GM18909 (cell line): ENCODE measurements around the gene CES5A.
"Not testable (repeated sequence)": the region's sequence is repeated elsewhere in the genome, so short reads cannot be mapped to it uniquely, and the experiment has no call there.

ENCODE experiments used
- ATAC-seq: cut with Tn5 transposase; IDR thresholded peaks from one replicate; pipeline ENCODE4 v1.9.1; 2021; ENCODE audit warnings: mild to moderate bottlenecking; ENCODE audit not compliant: unreplicated experiment, poor library complexity

CES5A gene

DNA sequence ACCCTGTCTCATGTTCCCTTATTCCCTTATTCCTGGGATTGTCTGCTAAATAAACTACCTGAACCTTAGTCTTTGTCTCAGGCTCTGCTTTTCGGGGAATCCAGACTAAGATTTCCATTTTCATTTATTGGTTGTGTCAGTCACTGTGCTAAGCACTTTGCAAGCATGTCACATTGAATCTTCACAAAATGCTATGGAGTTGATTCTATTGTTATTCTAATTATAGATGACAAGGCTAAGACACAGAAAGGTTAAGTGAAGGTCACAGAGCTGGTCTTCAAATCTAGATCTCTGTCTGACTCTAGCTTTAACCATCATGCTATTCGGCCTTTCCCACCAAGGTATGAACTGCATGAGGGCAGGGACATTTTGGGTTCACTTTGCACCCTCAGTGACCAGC lies 13.4 kb upstream of the CES5A start:
- no peak for ATAC-seq

DNA sequence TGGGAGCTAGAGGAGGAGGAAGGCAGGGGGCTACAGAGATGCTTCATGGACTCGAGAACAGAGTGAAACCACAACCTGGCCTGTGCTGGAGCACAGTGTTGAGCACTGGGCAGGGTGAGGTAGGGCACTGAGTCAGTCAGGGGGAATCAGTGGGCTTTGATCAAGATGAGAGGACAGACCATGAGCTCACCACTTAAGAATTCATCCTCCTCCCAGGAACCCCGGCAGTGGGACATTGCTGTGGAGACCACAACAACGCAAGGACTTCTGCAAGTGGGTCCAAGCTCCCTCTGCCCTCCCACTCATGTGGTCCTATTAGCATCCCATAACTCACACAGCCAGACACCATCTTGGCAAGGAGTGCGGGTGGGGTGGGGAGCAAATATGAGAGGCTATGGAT lies 1.7 kb upstream of the CES5A start:
- no peak for ATAC-seq

DNA sequence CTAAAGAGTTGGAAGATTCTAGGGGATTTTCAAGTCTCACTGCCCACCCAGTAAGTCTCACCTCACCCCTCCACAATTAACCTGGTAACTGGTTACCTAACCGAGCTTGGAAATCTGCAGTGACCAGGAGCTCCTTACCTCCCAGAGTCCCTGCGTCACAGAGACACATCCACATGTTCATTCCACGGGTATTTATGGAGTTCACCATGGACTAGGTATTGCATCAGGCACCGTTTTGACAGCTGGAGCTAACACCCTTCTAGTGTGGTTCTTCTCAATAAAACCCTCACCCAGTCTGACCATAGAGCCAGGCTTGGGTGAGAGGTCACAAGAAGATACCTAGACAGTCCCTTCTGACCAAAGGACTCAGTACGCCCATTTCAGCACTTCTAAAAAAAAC lies 2.1 kb downstream of the CES5A start:
- ATAC-seq = no peak

- no peak for ATAC-seq
Measured at GRCh38 chr16:55872130-55872529, 3.0 kb downstream of the CES5A start.

GRCh38 chr16:55871411-55872038 lies 3.6 kb downstream of the CES5A start:
- ATAC-seq = no peak

- ATAC-seq = no peak
Measured at GRCh38 chr16:55868980-55869379, 6.2 kb downstream of the CES5A start.

DNA sequence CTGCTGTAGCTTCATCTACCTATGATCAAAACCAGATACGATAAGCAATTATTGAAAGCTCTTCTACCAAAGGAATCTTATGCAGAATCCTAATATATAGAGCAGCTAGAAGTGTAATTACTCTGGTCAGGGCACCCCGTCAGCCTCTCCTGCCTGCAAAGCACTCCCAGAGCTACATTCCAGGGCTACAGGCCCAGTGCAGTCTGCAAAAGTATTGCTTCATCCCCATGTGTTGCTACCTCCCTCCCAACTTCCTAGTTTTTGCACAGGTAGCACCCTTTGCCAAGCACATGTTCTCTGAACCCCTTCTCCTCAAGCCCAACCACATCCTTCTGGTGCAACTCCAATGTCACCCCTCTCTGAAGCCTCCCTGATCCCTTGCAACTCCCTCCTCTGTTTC lies 7.0 kb downstream of the CES5A start:
- no peak for ATAC-seq

- no peak for ATAC-seq
Measured at GRCh38 chr16:55861288-55861687, 13.9 kb downstream of the CES5A start.

- not testable (repeated sequence) for ATAC-seq
Measured at GRCh38 chr16:55857650-55858049, 17.5 kb downstream of the CES5A start.

DNA sequence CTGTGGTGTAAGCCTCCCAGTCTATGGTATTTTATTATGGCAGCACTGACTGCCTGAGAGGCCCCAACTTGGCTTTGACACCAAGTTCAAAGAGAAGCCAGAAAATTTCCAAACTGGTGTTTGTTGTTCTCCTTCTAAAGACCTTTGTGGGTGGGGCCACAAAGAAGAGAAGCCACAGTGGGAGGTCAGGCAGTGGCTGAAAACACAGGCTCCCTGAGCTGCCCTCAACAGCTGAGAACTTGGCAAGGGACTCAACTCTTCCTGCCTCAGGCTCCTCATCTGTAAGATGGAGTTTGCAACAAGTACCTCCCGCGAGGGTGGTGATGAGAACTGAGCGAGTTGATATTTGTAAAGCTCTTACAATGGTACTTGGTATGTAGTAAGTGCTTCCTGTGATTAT lies 18.2 kb downstream of the CES5A start:
- no peak for ATAC-seq

- no peak for ATAC-seq
Measured at GRCh38 chr16:55853114-55853513, 22.1 kb downstream of the CES5A start.

DNA sequence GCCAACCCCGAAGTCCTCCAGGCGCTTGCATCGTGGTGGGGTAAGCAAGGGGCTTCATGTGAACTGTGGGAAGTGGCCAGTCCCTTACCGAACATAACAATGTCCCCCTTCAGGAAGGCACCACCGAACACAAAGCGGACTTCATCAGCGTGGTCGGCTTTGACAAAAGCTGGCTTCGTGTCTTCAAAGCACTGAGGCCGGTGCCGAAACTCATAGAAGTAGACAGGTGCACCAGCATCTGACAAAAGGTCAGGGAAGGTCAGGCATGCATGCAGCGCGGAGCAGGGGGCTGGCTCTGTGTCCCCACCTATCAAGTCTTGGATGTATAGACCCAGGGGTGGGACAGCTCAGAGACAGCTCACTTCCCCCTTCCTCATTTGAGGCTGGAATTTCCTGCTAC lies 25.6 kb downstream of the CES5A start:
- ATAC-seq = no peak

GRCh38 chr16:55846598-55847346 lies 28.4 kb downstream of the CES5A start:
- no peak for ATAC-seq

DNA sequence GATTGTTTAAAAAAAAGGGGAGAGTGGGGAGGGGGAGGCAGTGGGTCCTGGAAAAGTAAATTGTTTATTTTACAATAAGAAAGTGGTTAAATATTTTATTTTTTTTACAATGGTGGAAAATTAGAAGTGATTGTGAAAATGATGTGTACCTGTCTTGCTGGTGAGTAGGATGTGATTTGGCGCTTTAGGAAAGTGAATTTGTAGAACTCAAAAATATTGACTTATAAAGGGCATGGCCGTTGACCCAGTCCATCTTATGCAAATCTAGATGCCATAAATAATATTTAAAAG lies 32.1 kb downstream of the CES5A start:
- ATAC-seq = no peak

GRCh38 chr16:55842369-55843104 lies 32.6 kb downstream of the CES5A start:
- ATAC-seq = no peak

DNA sequence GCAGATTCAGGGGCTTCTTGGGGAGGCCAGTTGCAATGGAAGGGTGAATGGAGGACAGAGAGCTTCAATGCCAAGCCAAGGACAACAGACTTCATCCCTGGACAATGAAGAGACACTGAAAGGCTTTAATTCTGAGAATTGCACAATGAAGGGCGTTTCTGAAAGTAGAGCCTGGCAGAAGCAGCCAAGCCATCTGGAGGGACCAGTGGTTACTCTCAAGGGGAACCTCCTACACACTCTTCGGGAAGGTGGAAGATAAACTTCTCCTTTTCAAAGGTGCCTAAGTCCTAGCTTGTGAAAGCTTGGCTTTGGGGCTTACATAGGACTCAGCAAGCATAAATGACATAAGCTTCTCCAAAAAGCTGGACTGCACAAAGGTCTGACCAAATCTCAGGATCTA lies 36.1 kb downstream of the CES5A start:
- ATAC-seq = no peak

DNA sequence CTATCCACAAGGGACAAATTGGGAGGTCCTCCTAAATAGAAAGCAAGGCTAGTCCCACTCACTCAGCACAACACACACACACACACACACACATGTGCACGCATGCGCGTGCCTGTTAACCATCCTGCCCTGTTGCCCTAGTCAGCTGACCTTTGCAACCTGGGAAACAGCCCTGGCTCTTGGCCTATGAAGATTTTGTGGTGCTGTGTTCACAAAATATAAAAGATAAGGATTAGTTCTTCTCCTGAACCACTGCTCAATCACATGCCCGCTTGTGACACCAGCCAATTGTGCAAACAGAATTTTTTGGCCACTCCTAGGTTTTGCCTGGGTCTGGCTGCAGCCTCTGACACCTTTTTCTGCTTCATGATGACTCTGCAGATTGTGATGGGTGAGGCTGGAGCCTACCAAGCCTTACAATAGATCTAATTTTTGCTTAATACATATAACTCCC lies 39.0 kb downstream of the CES5A start:
- ATAC-seq = no peak

- no peak for ATAC-seq
Measured at GRCh38 chr16:55835581-55835980, 39.6 kb downstream of the CES5A start.

DNA sequence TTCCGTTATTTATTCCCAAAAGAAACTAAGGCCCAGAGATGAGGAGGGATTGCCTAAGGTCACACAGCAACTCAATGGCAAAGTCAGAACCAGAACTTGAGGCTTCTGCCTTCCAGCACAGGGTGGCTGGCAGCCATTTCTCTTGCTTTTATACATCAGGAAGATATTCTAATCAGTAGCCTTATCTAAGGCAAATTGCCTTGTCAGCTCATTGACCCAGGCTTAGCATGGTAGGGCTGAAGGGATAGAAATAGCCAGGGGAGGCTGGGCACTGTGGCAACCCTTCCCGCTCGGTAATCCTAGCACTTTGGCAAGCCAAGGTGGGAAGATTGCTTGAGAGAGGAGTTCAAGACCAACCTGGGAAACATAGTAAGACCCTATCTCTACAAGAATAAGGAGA lies 40.0 kb downstream of the CES5A start:
- ATAC-seq = not testable (repeated sequence)

GRCh38 chr16:55834049-55834448 lies 41.1 kb downstream of the CES5A start:
- ATAC-seq = peak; percentile 77
